Gastroesophageal sphincter (tissue), 4 donors: Measurements from ENCODE around the gene TSPEAR. TPM values are rescaled to one million over a fixed set of nuclear protein-coding genes. Genes with fewer than 3 reads are reported as not detected.
"Not testable (repeated sequence)": the region's sequence is repeated elsewhere in the genome, so short reads cannot be mapped to it uniquely, and the experiment has no call there.

Experiments
- ATAC-seq: fragments of 150-250 bp; one replicate; pipeline ENCODE4 v1.9.1; 2016; ENCODE audit warnings: mild to moderate bottlenecking, moderate library complexity
- H3K27ac ChIP-seq, 4 donors: fragments of 200-600 bp; sonication (generic) in 3 of 4; 1 replicate in 3 of 4; 2 replicates in 1 of 4; pipeline ENCODE4 v1.5.1; 2016 to 2019
- H3K27me3 ChIP-seq: fragments of 200-600 bp; sonication (generic); one replicate; pipeline ENCODE4 v1.5.1; 2019
- H3K36me3 ChIP-seq, 2 donors: fragments of 200-600 bp; sonication (generic); one replicate each; pipeline ENCODE4 v1.5.1; 2019; ENCODE audit warnings: control low read depth in 1 of 2
- H3K4me1 ChIP-seq, 3 donors: fragments of 200-600 bp; sonication (generic); 1 replicate in 2 of 3; 2 replicates in 1 of 3; pipeline ENCODE4 v1.5.1; 2016 to 2019; ENCODE audit warnings: control low read depth in 2 of 3
- H3K4me3 ChIP-seq, 2 donors: fragments of 200-600 bp; sonication (generic); one replicate each; pipeline ENCODE4 v1.5.1; 2019; ENCODE audit warnings: mild to moderate bottlenecking in 1 of 2, moderate library complexity in 1 of 2
- H3K9me3 ChIP-seq, 3 donors: fragments of 200-600 bp; sonication (generic); one replicate each; pipeline ENCODE4 v1.5.1; 2017 to 2019; ENCODE audit warnings: control low read depth in 2 of 3
- EP300 ChIP-seq: sonication (generic); formaldehyde crosslinking; IDR thresholded peaks from one replicate; pipeline ENCODE4 v1.6.1; 2017; ENCODE audit warnings: antibody characterized with exemption, mild to moderate bottlenecking
- POLR2A ChIP-seq, 2 donors: fragments of 450-650 bp; IDR thresholded peaks; one replicate each; pipeline ENCODE4 v1.6.1; 2017; ENCODE audit warnings: antibody characterized with exemption in 2 of 2, mild to moderate bottlenecking in 2 of 2, moderate library complexity in 1 of 2
- POLR2AphosphoS5 ChIP-seq: sonication (generic); formaldehyde crosslinking; IDR thresholded peaks from one replicate; pipeline ENCODE4 v1.6.1; 2017; ENCODE audit warnings: antibody characterized with exemption
- WGBS, 2 donors: methylation state at CpG; one replicate each; pipeline ENCODE4 v1.1.5; 2018; ENCODE audit warnings: low coverage in 1 of 2; 5-methylcytosine and 5-hydroxymethylcytosine counted together
- total RNA-seq, 4 donors: library from RNA; depleted of rRNA; stranded (reverse); fragments of >200 nt; gene quantifications; one replicate each; pipeline ENCODE4 v1.1.0, GENCODE V29; 2016
- TF ChIP-seq, protein P1 (sequence below), 4 experiments: fragments of 200-600 bp in 2 of 4; fragments of 450-650 bp in 2 of 4; sonication (generic) in 1 of 4; IDR thresholded peaks; one replicate each; pipeline ENCODE4 v1.5.1; 2017 to 2019; ENCODE audit warnings: antibody characterized with exemption in 4 of 4, mild to moderate bottlenecking in 2 of 4, moderate library complexity in 2 of 4

The TSPEAR gene
- total RNA-seq, 4 donors from 2014 or later, result not detected

DNA sequence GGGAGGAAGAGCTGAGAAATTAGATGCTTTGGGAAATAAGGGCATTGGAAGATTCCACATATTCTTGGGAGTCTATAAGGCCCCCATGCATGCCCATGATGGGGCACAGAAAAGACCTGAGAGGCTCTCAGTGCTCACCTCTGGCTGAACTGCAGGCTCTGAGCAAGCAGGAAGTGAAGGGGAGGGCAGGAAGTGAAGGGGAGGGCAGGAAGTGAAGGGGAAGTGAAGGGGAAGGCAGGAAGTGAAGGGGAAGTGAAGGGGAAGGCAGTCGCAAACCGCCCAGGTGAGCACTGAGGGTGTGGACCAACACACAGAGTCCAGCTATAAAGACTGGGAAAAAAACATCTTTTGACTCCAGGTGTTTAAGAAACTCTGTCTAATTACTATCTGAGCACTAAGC lies 80.9 kb downstream of the TSPEAR start:
- H3K9me3 ChIP-seq, result peaks cover 0 to 45% (median 0%) of the 10 kb centered on the region in 3 donors
- H3K4me3 ChIP-seq, result no peak overlapping the region
- ATAC-seq, result no peak
- 60% methylated on average over 2 of the region's 2 CpGs; no CpG with 5 or more reads in 1 of the 2 donors for WGBS, 2 donors
- no peaks in the 10 kb centered on the region for H3K4me1 ChIP-seq
- TF ChIP-seq POLR2AphosphoS5 (no peak), POLR2A (IDR thresholded peaks at IDR 0.05) (no peak), EP300 (no peak)
- TF ChIP-seq, protein P1, sequence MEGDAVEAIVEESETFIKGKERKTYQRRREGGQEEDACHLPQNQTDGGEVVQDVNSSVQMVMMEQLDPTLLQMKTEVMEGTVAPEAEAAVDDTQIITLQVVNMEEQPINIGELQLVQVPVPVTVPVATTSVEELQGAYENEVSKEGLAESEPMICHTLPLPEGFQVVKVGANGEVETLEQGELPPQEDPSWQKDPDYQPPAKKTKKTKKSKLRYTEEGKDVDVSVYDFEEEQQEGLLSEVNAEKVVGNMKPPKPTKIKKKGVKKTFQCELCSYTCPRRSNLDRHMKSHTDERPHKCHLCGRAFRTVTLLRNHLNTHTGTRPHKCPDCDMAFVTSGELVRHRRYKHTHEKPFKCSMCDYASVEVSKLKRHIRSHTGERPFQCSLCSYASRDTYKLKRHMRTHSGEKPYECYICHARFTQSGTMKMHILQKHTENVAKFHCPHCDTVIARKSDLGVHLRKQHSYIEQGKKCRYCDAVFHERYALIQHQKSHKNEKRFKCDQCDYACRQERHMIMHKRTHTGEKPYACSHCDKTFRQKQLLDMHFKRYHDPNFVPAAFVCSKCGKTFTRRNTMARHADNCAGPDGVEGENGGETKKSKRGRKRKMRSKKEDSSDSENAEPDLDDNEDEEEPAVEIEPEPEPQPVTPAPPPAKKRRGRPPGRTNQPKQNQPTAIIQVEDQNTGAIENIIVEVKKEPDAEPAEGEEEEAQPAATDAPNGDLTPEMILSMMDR (IDR thresholded peaks at IDR 0.05), result no peak
- H3K27me3 ChIP-seq, result peaks cover 39% of the 10 kb centered on the region
- no peak overlapping the region for H3K27ac ChIP-seq
- H3K36me3 ChIP-seq, result no peaks in the 10 kb centered on the region

DNA sequence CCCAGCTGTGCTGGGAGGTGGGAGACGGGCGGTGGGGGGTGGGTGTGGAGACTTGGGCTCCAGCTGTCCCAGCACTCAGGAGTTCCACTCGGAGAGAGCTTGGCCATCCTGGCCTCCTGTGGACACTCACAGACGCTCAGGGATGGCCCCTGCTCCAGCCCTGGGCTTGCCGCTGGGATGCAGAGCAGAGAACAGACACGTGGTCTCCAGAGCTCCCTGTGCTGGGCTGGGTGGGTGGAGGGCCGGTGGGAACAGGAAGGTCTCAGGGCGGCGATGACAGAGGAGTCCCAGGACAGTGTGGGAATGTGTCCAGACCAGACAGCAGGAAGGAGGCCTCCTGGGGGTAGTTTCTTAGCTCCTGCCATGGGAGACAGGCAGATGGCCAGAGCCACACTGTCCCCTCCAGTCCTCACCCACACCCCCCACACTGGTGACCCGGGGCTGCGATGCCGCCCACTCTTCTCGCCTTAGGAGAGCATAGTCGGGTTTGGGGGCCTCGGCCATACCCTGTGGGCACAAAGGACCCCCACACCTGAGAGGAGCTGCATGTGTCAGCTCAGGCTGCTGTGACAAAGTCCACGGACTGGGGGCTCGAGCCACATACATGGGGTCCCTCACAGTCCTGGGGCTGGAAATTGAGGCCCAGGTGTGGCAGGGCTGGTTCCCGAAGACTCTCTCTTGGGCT lies 82.5 kb downstream of the TSPEAR start:
- TF ChIP-seq POLR2AphosphoS5 (no peak), POLR2A (IDR thresholded peaks at IDR 0.05) (no peak), EP300 (no peak)
- TF ChIP-seq, protein P1 (IDR thresholded peaks at IDR 0.05), result no peak
- peaks cover 0 to 57% (median 0%) of the 10 kb centered on the region in 3 donors for H3K9me3 ChIP-seq
- H3K4me3 ChIP-seq, result no peak overlapping the region
- WGBS, 2 donors, result no CpG with 5 or more reads among the region's 18 CpGs
- ATAC-seq, result no peak
- no peak overlapping the region for H3K27ac ChIP-seq
- no peaks in the 10 kb centered on the region for H3K4me1 ChIP-seq
- peaks cover 39% of the 10 kb centered on the region for H3K27me3 ChIP-seq
- no peaks in the 10 kb centered on the region for H3K36me3 ChIP-seq

DNA sequence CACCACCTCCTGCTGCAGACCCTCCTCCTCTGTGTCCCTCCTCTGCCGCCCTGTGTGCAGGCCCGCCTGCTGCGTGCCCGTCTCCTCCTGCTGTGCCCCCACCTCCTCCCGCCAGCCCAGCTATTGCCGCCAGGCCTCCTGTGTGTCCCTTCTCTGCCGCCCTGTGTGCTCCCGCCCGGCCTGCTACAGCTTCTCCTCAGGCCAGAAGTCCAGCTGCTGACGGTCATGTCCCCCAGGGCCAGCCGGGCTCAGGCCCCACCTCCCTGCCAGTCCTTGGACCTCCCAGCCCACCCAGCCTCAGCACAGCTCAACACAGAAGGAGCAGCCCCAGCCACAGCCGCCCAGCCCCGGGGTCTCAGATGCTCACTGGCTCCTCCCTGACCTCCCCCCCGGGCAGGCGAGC lies 83.5 kb downstream of the TSPEAR start:
- H3K27ac ChIP-seq, H3K4me3 ChIP-seq, ATAC-seq, H3K36me3 ChIP-seq, H3K4me1 ChIP-seq: not testable (repeated sequence)
- WGBS, 2 donors, result 13% methylated on average over 7 of the region's 15 CpGs; no CpG with 5 or more reads in 1 of the 2 donors
- H3K9me3 ChIP-seq, result peaks cover 0 to 63% (median 0%) of the 10 kb centered on the region in 3 donors
- H3K27me3 ChIP-seq, result peaks cover 39% of the 10 kb centered on the region

DNA sequence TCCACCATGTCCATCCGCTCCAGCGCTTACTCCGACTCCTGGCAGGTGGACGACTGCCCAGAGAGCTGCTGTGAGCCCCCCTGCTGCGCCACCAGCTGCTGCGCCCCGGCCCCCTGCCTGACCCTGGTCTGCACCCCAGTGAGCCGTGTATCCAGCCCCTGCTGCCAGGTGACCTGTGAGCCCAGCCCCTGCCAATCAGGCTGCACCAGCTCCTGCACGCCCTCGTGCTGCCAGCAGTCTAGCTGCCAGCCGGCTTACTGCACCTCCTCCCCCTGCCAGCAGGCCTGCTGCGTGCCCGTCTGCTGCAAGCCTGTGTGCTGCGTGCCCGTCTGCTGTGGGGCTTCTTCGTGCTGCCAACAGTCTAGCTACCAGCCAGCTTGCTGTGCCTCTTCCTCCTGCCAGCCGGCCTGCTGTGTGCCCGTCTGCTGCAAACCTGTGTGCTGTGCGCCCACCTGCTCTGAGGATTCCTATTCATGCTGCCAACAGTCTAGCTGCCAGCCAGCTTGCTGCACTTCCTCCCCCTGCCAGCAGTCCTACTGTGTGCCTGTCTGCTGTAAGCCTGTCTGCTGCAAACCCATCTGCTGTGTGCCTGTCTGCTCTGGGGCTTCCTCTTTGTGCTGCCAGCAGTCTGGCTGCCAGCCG lies 84.1 kb downstream of the TSPEAR start:
- 69 to 80% methylated on average over 3 to 5 of the region's 20 CpGs for WGBS, 2 donors
- peaks cover 39% of the 10 kb centered on the region for H3K27me3 ChIP-seq
- H3K9me3 ChIP-seq, result peaks cover 0 to 63% (median 0%) of the 10 kb centered on the region in 3 donors

DNA sequence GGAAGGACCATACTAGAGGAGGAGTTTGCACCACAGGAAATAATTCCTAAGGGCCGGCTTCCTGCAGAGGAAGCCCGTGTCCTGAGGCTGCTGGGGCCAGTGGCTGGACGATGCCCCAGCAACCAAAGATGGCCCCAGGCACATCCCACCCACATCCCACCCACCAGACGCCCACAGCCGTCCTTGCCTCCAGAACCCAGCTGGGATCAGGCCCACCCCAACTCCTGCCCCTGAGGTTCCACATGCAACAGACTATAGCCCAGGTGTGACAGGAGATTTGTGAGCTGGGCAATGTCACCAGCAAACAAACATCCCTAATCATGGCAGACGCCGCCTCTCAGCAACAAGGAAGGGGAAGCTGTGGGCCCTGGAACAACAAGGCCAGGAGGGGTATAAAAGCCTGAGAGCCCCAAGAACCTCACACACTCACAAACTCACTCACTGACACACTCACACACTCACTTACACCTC lies 84.7 kb downstream of the TSPEAR start, which contains the start of gene KRTAP10-9:
TSS of gene KRTAP10-9 (plus strand) at position 421 of the 471 bp plus-strand sequence. CDS start 79 bp downstream, outside the sequence.
- peaks cover 39% of the 10 kb centered on the region for H3K27me3 ChIP-seq
- TF ChIP-seq, protein P1 (IDR thresholded peaks at IDR 0.05), result no peak
- TF ChIP-seq EP300 (no peak), POLR2A (IDR thresholded peaks at IDR 0.05) (no peak), POLR2AphosphoS5 (no peak)
- no peak for ATAC-seq
- WGBS, 2 donors, result 40 to 55% methylated on average over 1 to 4 of the region's 7 CpGs
- H3K36me3 ChIP-seq, result no peaks in the 10 kb centered on the region
- peaks cover 0 to 58% (median 0%) of the 10 kb centered on the region in 3 donors for H3K9me3 ChIP-seq
- H3K4me3 ChIP-seq, result no peak within 1 kb of the TSS
- no peaks in the 10 kb centered on the region for H3K4me1 ChIP-seq
- no peak within 1 kb of the TSS for H3K27ac ChIP-seq

More for the DNA sequence above, 84.1 kb downstream of the TSPEAR start:
- not testable (repeated sequence) for H3K27ac ChIP-seq, H3K4me3 ChIP-seq, H3K4me1 ChIP-seq, H3K36me3 ChIP-seq, ATAC-seq
